Right forelimb (tissue), 1 donor: ENCODE data around the gene OXTR.

Experiments
- DNase-seq: peaks from one replicate; pipeline ENCODE4 v3.0.0-alpha.2; 2018

OXTR gene

DNA sequence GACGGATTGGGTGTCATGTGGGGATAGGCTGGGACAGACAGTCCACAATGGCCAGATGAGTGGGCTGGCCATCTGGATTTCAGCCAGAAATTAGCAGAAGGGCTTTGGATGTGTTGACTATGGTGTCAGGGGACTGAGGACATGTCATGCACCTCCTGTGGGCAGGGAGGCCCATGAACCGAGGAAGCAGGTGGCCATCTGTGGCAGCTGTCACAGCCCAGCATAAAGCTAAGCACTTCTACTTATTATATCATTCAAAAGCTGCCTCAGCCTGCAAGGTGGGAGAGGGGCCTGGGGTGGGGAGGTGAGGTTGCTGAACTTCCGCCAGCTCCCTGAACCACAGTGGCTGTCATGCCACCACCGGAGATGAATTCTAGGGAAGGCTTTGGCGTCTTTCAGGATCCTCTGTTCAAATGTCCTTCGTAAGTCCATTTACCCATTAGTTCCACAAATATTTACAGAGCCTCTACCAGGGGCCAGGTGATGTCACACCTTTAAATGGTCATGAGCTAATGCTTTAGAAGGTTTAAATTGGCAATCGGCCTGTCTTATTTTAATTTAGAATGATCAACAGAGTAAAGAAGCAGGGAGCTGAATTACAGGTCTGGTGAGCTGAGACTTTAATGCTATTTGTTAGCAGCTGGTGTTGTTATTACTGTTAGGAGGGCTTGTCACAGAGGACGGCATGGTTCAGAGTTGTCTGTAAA, 59.5 kb downstream of the OXTR start:
- no peak for DNase-seq

- DNase-seq: no peak
Observed at GRCh38 chr3:8709287-8709686, 60.1 kb downstream of the OXTR start.

GRCh38 chr3:8705575-8705974, 63.8 kb downstream of the OXTR start:
- DNase-seq: no peak

GRCh38 chr3:8702560-8702959, 66.9 kb downstream of the OXTR start:
- DNase-seq: no peak
